Measurements from ENCODE around the gene SFT2D1.
"Not testable (repeated sequence)": the region's sequence is repeated elsewhere in the genome, so short reads cannot be mapped to it uniquely, and the experiment has no call there.

SFT2D1 gene

GRCh38 chr6:166342349-166343149, at the start of gene SFT2D1:
SFT2D1 (minus strand) TSS chr6:166342545; CDS start chr6:166342481, 64 bp downstream.
- peak; percentile 65 for DNase-seq (ENCODE audit: low read depth)

- no peak for DNase-seq (ENCODE audit: low read depth)
These were observed 46.8 kb upstream of the SFT2D1 start for GRCh38 chr6:166389119-166389518.

GRCh38 chr6:166388290-166389004, 46.1 kb upstream of the SFT2D1 start:
- no peak for DNase-seq (ENCODE audit: low read depth)

DNA sequence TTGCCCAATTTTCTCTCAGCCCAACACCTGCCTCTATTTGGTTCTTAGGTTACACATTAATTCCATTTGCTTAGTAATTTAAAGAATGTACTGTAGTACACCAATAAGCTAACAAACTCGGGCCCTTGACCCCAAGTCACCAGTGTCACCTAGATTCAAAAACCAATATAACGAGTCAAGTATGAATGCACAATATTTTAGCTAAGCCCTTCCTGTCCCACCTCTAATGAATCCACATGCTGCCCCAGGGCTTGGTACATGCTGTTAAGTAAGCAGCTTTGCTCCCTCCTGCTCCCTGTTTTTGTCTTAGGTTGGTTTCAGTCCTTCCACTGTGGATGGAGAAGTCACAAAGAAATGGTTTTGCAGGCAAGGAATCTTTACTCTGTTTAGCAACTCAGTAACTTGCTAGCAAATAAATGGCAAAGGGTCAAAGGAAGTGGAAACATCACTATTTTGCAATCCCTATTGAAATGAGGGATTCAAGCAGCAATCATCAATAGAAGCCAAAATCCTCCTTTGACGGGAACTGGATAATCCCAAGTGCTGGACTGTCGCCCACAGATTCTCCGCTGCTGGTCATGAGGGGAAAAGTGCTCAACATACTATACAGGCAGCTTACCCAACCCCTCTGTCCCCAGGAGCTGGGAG, 45.4 kb upstream of the SFT2D1 start:
- no peak for DNase-seq (ENCODE audit: low read depth)

DNA sequence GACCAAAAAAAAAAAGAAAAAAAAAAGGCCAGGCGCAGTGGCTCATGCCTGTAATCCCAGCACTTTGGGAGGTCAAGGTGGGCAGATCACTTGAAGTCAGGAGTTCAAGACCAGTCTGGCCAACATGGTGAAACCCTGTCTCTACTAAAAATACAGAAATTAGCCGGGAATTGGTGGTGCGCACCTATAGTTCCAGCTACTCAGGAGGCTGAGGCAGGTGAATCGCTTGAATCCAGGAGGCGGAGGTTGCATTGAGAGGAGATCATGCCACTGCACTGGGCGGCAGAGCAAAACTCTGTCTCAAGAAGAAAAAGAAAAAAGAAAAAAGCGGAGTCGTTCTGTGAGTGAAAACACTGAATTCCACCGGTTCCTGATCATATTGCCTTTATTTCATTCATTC, 44.8 kb upstream of the SFT2D1 start:
- DNase-seq (ENCODE audit: low read depth), result not testable (repeated sequence)

DNA sequence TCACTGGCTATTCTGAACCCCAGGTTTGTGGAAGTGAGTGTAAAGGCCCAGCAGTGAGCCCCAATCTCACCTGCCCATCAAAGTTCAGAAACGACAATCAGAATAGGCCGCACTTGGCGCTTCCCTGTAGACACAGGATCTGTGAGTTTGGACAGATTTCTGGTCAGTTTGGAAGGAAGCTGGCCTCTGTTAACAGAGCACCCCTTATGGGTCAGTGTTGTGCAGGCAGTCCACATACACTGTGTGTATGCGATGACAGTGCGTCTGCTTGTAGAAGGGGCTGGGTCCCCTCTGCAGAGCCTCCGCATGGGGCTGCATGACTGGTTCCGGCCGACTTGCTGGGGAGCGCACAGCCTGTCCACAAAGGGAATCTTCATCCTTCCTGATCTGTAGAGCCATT, 43.8 kb upstream of the SFT2D1 start:
- no peak for DNase-seq (ENCODE audit: low read depth)

DNA sequence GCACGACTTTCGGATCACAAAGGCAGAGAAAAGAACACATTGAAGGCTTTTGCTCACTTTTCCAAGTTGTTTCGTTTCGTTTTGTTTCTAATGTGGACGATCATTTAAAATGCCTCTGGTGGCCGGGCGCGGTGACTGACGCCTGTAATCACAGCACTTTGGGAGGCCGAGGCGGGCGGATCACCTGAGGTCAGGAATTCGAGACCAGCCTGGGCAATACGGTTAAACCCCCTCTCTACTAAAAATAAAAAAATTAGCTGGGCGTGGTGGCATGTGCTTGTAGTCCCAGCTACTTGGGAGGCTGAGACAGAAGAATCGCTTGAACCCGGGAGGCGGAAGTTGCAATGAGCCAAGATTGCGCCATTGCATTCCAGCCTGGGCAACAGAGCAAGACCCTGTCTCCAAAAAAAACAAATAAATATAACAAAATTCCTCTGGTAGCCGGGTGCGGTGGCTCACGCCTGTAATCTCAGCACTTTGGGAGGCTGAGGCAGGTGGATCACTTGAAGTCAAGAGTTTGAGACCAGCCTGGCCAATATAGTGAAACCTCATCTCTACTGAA, 41.5 kb upstream of the SFT2D1 start:
- peak; percentile 10 for DNase-seq (ENCODE audit: low read depth)

DNA sequence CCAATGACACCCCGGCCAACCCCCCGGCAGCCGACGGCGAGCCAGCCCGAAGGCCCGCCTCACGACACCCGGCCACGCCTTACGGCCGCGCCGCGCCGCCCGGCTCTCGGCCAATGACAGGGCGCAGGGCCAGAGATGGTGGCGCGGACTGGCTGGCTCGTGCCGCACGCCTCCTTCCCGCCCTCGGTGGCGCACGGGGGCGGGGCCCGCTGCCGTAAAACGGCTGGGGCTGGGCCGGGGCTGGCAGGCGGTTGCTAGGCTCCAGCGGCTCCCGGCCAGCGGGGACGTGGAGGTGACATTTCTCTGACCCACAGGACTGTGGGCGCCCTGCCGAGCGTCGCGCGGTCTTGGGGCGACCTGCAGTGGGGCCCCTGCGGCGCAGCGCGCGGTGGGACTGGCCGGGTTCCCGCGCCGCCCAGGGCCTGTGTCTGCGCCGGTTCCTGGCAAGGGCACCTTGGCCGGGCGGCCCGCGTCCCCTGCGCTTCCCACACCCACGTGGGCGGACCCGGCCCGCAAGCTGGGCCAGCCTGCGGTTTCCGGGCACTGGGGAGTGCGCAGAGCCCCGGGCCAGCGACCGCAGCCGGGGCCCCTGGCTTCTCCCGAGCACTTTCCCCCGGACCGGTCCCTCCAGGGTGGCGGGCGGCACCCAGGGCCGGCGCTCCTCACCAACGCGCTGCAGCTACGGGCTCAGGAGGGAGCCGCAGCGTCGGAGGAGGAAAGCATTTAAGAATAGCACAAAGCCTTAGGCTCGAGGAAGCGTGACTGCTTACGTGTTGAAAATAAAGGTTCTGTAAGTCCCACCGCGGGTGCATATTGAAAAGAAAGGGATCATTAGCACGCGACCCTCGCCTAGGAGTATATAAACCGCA, 40.8 kb upstream of the SFT2D1 start, which contains the start of gene MPC1:
MPC1 (minus strand) TSS at position 8 of the 869 bp plus-strand sequence. CDS start 64 bp downstream, outside the sequence.
- peak; percentile 90 for DNase-seq (ENCODE audit: low read depth)

GRCh38 chr6:166382500-166382932, 40.2 kb upstream of the SFT2D1 start:
- peak; percentile 2 for DNase-seq (ENCODE audit: low read depth)

GRCh38 chr6:166381733-166382499, 39.6 kb upstream of the SFT2D1 start:
- peak; percentile 43 for DNase-seq (ENCODE audit: low read depth)

- DNase-seq (ENCODE audit: low read depth), result no peak
These were observed 39.0 kb upstream of the SFT2D1 start for GRCh38 chr6:166381381-166381732.

DNA sequence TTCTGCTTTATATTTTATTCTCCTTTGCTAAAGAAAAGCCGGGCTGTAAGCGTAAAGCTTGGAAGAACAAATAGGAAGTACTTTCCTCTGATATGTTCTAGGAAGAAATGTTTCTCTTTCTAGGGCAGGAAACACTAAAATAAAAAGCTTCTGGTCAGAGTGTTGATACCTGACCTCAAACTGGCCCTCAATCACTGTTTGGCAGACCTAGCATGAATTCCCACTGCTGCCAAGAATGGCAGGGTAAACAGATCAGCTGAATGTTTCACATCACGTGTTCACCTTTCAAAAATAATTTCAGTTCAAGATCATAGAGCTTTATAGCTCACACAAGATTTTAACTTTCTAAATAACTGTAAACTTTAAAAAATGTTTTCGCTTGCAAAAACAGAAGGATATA, 37.5 kb upstream of the SFT2D1 start:
- DNase-seq (ENCODE audit: low read depth), result no peak

- DNase-seq (ENCODE audit: low read depth), result no peak
These were observed 36.8 kb upstream of the SFT2D1 start for GRCh38 chr6:166379103-166379586.

GRCh38 chr6:166377721-166378120, 35.4 kb upstream of the SFT2D1 start:
- no peak for DNase-seq (ENCODE audit: low read depth)

DNA sequence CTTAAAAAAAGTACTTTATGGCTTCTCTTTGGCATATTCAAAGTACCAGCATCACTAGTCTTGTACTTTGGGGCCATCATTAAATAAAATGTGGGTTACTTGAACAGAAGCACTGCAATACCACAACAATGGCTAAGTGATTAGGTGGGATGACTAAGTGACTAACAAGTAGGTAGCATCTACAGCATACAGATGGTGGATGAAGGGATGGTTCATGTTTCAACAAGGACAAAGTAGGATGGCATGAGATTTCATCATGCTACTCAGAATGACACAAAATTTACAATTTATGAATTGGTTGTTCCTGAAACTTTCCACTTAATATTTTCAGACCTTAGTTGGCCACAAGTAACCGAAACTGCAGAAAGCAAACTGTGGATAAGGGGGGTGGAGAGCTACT, 32.7 kb upstream of the SFT2D1 start:
- no peak for DNase-seq (ENCODE audit: low read depth)

- no peak for DNase-seq (ENCODE audit: low read depth)
These were observed 28.1 kb upstream of the SFT2D1 start for GRCh38 chr6:166370489-166370888.

GRCh38 chr6:166369782-166370181, 27.4 kb upstream of the SFT2D1 start:
- no peak for DNase-seq (ENCODE audit: low read depth)

DNA sequence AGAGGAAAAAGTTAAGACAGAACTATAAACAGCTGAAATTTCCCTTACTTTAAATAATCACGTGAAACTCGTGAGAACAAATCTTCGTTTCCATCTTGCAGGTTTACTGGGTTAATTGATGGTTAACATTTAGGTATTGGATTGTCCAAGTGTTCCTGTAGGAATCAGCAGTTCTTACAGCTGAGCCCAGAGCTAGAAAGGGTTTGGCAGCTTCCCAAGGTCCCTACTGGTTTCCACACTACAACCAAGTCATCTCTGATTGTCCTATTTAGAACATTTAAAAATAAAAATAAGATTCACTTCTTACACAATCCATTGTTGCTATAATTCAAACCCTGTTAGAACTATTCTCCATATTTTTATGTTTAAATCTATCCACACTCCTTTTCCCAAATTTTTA, 24.6 kb upstream of the SFT2D1 start:
- no peak for DNase-seq (ENCODE audit: low read depth)

DNA sequence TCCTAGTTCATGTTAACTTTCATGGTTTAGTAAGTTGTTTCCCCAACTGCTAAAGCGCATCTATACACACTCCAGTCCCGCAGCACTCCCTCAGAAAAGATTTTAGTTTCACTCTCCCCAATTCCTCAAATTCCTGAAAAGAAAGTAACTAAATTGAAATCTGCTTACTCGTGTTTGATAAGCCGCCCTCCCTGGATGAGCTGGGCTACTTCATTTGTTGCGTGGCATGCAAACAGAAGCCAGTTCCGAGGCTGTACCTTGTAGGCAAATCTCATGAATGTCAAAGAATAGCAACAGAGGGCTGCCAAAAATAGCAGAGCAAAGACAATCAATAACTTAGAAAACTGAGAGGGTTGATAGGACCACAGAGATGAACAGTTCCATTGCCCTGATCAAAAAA, 23.5 kb upstream of the SFT2D1 start:
- DNase-seq (ENCODE audit: low read depth), result no peak

GRCh38 chr6:166365221-166365620, 22.9 kb upstream of the SFT2D1 start:
- no peak for DNase-seq (ENCODE audit: low read depth)

DNA sequence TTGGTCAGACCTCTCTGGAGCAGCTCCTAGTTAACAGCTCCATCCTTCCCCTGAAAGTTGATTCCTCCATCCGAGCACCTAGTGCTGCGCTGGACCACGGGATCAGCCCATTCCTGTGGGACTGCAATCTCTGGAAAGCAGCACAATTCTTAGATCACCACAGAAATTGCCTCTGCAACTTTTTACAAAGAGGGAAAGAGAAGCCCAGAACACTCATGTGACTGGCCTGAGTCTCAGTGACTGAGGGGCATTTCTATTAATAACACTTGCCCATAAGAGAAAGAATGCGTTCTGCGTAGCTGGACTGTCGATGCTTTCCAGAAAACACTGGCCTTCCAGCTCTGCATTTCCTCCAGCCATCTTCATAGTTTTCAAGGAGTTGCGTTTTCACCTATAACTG, 22.1 kb upstream of the SFT2D1 start:
- no peak for DNase-seq (ENCODE audit: low read depth)
